Dermis microvascular lymphatic vessel endothelial cell (primary cell): Measurements from ENCODE around the gene SGCA. TPM values are rescaled to one million over a fixed set of nuclear protein-coding genes. Genes with fewer than 3 reads are reported as not detected.

Experiments
- DNase-seq, 2 donors: peaks; one replicate each; pipeline versions ENCODE4 v3.0.0 to v3.0.0-alpha.2; 2010; ENCODE audit warnings: low read depth in 2 of 2
- total RNA-seq: library from RNA; depleted of rRNA; stranded (reverse); fragments of >200 nt; gene quantifications from 2 replicates; pipeline ENCODE4 v1.2.1, GENCODE V29; 2014

The SGCA gene
- total RNA-seq, 1 donor from 2014 or later: not detected

GRCh38 chr17:50221864-50222545 lies 56.2 kb downstream of the SGCA start:
- DNase-seq: no peak

DNA sequence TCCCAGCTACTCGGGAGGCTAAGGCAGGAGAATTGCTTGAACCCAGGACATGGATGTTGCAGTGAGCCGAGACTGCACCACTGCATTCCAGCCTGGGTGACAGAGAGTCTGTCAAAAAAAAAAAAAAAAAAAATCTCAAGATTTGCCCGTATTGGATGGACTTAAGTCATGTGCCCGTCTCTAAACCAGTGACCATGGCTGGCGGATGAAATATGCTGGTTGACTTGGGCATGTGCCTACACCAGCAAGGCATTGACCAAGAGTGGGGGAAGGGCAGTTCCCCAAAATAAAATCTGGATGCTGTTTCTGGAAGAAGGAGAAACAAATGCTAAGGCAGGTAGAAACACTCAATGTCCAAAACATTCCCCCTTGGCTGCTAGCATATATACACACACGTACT lies 57.1 kb downstream of the SGCA start:
- DNase-seq: no peak

Other genes starting within 250 kb of the SGCA start
- gene DLX4, start 196.8 kb upstream of the SGCA start, total RNA-seq: not detected in 2 replicates
- not detected in 2 replicates for gene DLX3, start 170.8 kb upstream of the SGCA start, total RNA-seq
- gene ITGA3, start 109.9 kb upstream of the SGCA start, total RNA-seq: 104 and 118 TPM in 2 replicates
- gene PDK2, start 70.7 kb upstream of the SGCA start, total RNA-seq: 8.0 and 20.5 TPM in 2 replicates
- 2.8 and 6.8 TPM in 2 replicates for gene SAMD14, start 35.8 kb upstream of the SGCA start, total RNA-seq
- 21.3 and 23.6 TPM in 2 replicates for gene PPP1R9B, start 15.3 kb upstream of the SGCA start, total RNA-seq
- gene COL1A1, start 35.6 kb downstream of the SGCA start, total RNA-seq: under 0.01 and 8.1 TPM in 2 replicates
- gene TMEM92, start 108.5 kb downstream of the SGCA start, total RNA-seq: under 0.01 TPM in 1 of 2 replicates, not detected in the other
- 16.6 and 20.2 TPM in 2 replicates for gene XYLT2, start 180.1 kb downstream of the SGCA start, total RNA-seq
- gene MRPL27, start 207.2 kb downstream of the SGCA start, total RNA-seq: 48.3 and 59.8 TPM in 2 replicates
- gene EME1, start 207.2 kb downstream of the SGCA start, total RNA-seq: 1.3 and 2.6 TPM in 2 replicates
- gene LRRC59, start 231.5 kb downstream of the SGCA start, total RNA-seq: 105 and 116 TPM in 2 replicates